ENCODE results near the gene MIOS. TPM values are rescaled to one million over a fixed set of nuclear protein-coding genes. Genes with fewer than 3 reads are reported as not detected.

MIOS gene
- total RNA-seq, 6 experiments from 2014 or later, result 30.2 to 39.0 (median 35.1) TPM

DNA sequence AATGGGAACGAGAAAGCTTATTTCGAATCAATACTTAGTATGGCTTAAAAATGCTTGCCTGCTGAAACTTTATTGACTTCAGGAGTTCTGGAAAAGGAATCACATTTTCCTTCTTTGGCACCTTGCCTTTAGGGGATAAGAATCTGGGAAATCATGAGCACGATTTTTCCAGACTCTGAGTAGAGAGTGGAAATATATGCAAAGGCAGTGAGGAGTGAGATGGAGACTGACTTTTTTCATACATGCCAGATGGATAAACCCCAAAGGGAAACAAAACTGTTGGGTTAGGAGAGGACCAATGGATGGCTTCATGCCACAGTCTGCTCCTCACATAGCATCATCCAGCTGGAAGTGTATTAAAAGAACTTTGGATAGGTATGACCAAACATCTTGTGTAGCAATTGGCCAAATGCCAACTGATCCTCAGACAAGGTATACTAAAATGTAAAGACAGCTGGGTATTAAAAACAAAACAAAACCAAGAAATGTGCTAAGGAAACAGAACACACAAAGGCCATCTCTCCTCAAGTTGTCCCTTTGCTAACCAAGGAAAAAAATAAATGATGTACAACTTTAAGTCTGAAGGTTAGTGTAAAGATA lies 32.8 kb upstream of the MIOS start:
- H3K4me3 Mint-ChIP-seq, result no peak overlapping the region
- no peaks in the 10 kb centered on the region for H3K9me3 Mint-ChIP-seq
- no peak for DNase-seq
- H3K36me3 Mint-ChIP-seq (ENCODE audit: low read depth), result no peaks in the 10 kb centered on the region
- no peaks in the 10 kb centered on the region for H3K27me3 Mint-ChIP-seq (ENCODE audit: insufficient read depth)
- no peak overlapping the region for H3K27ac Mint-ChIP-seq
- peaks cover 12% of the 10 kb centered on the region for H3K4me1 Mint-ChIP-seq (ENCODE audit: low read depth)
- no peak for TF ChIP-seq CTCF (IDR thresholded peaks at IDR 0.05)

DNA sequence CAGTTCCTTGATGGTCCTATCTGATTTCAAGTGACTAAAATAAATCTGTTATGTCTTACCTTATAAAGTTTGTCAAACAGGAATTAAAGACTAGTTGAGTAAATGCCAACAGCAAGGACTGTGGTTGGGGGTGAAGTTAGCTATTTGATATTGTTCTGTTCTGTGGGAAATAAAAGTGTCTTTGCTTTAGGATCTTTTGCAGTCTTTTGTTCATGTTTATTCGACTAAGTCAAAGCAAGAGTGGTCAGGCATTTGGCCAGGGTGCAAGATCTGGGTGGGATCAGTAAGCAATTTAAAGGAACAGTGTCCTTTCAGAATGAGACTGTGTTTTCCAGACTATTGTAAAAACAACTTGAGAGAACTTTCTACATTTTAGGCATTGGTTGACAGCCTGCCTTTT lies 31.0 kb upstream of the MIOS start, which contains the start of gene COL28A1:
Gene COL28A1, minus strand, starts transcription at position 183 of the 400 bp plus-strand sequence. CDS start 2,998 bp downstream, outside the sequence.
- no peaks in the 10 kb centered on the region for H3K27me3 Mint-ChIP-seq (ENCODE audit: insufficient read depth)
- no peak within 1 kb of the TSS for H3K4me3 Mint-ChIP-seq
- H3K9me3 Mint-ChIP-seq, result no peaks in the 10 kb centered on the region
- TF ChIP-seq CTCF (IDR thresholded peaks at IDR 0.05), result no peak
- H3K27ac Mint-ChIP-seq, result no peak within 1 kb of the TSS
- no peaks in the 10 kb centered on the region for H3K36me3 Mint-ChIP-seq (ENCODE audit: low read depth)
- H3K4me1 Mint-ChIP-seq (ENCODE audit: low read depth), result peaks cover 16% of the 10 kb centered on the region
- DNase-seq, result no peak

- no peak for DNase-seq
- no peaks in the 10 kb centered on the region for H3K36me3 Mint-ChIP-seq (ENCODE audit: low read depth)
- no peak for TF ChIP-seq CTCF (IDR thresholded peaks at IDR 0.05)
- no peaks in the 10 kb centered on the region for H3K9me3 Mint-ChIP-seq
- no peak overlapping the region for H3K27ac Mint-ChIP-seq
- no peak overlapping the region for H3K4me3 Mint-ChIP-seq
- peaks cover 20% of the 10 kb centered on the region for H3K4me1 Mint-ChIP-seq (ENCODE audit: low read depth)
- H3K27me3 Mint-ChIP-seq (ENCODE audit: insufficient read depth), result no peaks in the 10 kb centered on the region
These were observed 30.2 kb upstream of the MIOS start for GRCh38 chr7:7536396-7537019.

- Mint-ChIP-seq H3K4me3 (no peak overlapping the region), H3K27ac (no peak overlapping the region), H3K27me3 (ENCODE audit: insufficient read depth) (no peaks in the 10 kb centered on the region), H3K4me1 (ENCODE audit: low read depth) (peaks cover 32% of the 10 kb centered on the region), H3K36me3 (ENCODE audit: low read depth) (no peaks in the 10 kb centered on the region), H3K9me3 (no peaks in the 10 kb centered on the region)
- no peak for TF ChIP-seq CTCF (IDR thresholded peaks at IDR 0.05)
- DNase-seq, result no peak
These were observed 29.0 kb upstream of the MIOS start for GRCh38 chr7:7537711-7538110.

- Mint-ChIP-seq H3K4me1 (ENCODE audit: low read depth) (peaks cover 32% of the 10 kb centered on the region), H3K27me3 (ENCODE audit: insufficient read depth) (no peaks in the 10 kb centered on the region), H3K4me3 (no peak overlapping the region), H3K27ac (no peak overlapping the region), H3K9me3 (no peaks in the 10 kb centered on the region), H3K36me3 (ENCODE audit: low read depth) (no peaks in the 10 kb centered on the region)
- TF ChIP-seq CTCF (IDR thresholded peaks at IDR 0.05), result no peak
- no peak for DNase-seq
These were observed 27.5 kb upstream of the MIOS start for GRCh38 chr7:7539152-7539551.
